DOHH2 (cell line): ENCODE results near the gene HK1.

Experiments
- H3F3A ChIP-seq: fragments of 200-600 bp; sonication (generic), shearing (Covaris generic); 2 replicates; pipeline ENCODE4 v1.6.0; 2016; ENCODE audit warnings: antibody characterized with exemption, mild to moderate bottlenecking; ENCODE audit not compliant: control insufficient read depth, insufficient read depth
- H3K27ac ChIP-seq: fragments of 200-600 bp; sonication (generic); 2 replicates; pipeline ENCODE4 v1.5.1; 2014; ENCODE audit warnings: low read depth, mild to moderate bottlenecking, low read length, moderate library complexity
- H3K27me3 ChIP-seq: fragments of 200-600 bp; sonication (generic); 2 replicates; pipeline ENCODE4 v1.6.1; 2014; ENCODE audit warnings: mild to moderate bottlenecking, low read length, mixed read lengths; ENCODE audit not compliant: control insufficient read depth
- H3K36me3 ChIP-seq: fragments of 200-600 bp; sonication (generic); 2 replicates; pipeline ENCODE4 v1.6.1; 2014; ENCODE audit warnings: mild to moderate bottlenecking, low read length, moderate library complexity, mixed read lengths; ENCODE audit not compliant: control insufficient read depth
- H3K4me1 ChIP-seq: fragments of 200-600 bp; sonication (generic); 2 replicates; pipeline ENCODE4 v1.6.1; 2014; ENCODE audit warnings: mild to moderate bottlenecking, low read length, mixed read lengths; ENCODE audit not compliant: control insufficient read depth
- H3K4me2 ChIP-seq: fragments of 200-600 bp; sonication (generic); 2 replicates; pipeline ENCODE4 v1.6.0; 2014; ENCODE audit warnings: mild to moderate bottlenecking, low read length, moderate library complexity
- H3K4me3 ChIP-seq: fragments of 200-600 bp; sonication (generic); 2 replicates; pipeline ENCODE4 v1.5.1; 2014; ENCODE audit warnings: mild to moderate bottlenecking, low read length, mixed read lengths
- H3K79me2 ChIP-seq: fragments of 200-600 bp; sonication (generic); 2 replicates; pipeline ENCODE4 v1.6.1; 2014; ENCODE audit warnings: mild to moderate bottlenecking, low read length, mixed read lengths; ENCODE audit not compliant: control insufficient read depth
- H3K9me2 ChIP-seq: fragments of 200-600 bp; sonication (generic); replicated peaks from 2 replicates; pipeline ENCODE4 v1.6.1; 2014; ENCODE audit warnings: mild to moderate bottlenecking, low read length, mixed read lengths; ENCODE audit not compliant: control insufficient read depth
- H3K9me3 ChIP-seq: fragments of 200-600 bp; sonication (generic); 2 replicates; pipeline ENCODE4 v1.6.1; 2014; ENCODE audit warnings: antibody characterized with exemption, low read length, mixed read lengths; ENCODE audit not compliant: control insufficient read depth, insufficient read depth
- H4K20me1 ChIP-seq: fragments of 200-600 bp; sonication (generic); 2 replicates; pipeline ENCODE4 v1.6.0; 2014; ENCODE audit warnings: low read depth, mild to moderate bottlenecking, antibody characterized with exemption, low read length, moderate library complexity; ENCODE audit not compliant: control insufficient read depth, insufficient read depth
- EZH2phosphoT487 ChIP-seq: fragments of 200-600 bp; sonication (generic); IDR thresholded peaks from 2 replicates; pipeline ENCODE4 v1.6.1; 2017; ENCODE audit warnings: borderline replicate concordance, mild to moderate bottlenecking, antibody characterized with exemption, low read length, moderate library complexity, mixed read lengths
- TF ChIP-seq, protein P1 (sequence below): fragments of 200-600 bp; sonication (generic); IDR thresholded peaks from one replicate; pipeline ENCODE4 v1.5.1; 2014; ENCODE audit warnings: antibody characterized with exemption, mild to moderate bottlenecking, low read depth, low read length; ENCODE audit not compliant: poor library complexity, severe bottlenecking

The HK1 gene

DNA sequence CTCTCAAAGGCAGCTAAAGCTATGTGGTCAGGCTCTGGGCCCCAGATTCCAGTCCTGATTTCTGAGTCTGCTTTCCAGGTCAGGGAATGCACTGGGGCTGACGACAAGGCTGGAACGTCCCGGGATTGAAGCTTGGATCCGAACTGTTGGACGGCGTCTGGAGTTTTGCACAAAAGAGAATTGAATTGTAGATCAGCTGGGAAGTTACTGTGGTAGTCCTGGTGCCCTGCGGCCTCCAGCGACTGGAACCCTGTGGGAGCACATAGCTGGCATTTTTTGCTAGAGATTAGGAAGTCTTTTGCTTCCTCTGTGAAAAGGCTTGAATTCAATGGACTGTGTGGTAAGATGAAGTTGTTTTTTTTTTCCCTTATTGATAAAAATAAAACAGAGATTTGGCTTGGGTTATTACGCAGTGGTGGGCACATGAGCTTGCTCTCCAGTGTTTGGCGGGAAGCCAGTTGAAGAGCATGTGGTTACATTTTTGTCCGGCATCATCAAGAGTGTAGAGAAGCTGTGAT, at the start of gene HK1:
Gene HK1 (plus strand): TSS at position 51 of the 518 bp plus-strand sequence.
- Histone ChIP-seq H3F3A (no peaks in the 10 kb centered on the region), H3K36me3 (no peaks in the 10 kb centered on the region), H3K27me3 (no peaks in the 10 kb centered on the region), H3K4me3 (peak within 1 kb of the TSS; percentile 35), H3K9me2 (no peaks in the 10 kb centered on the region), H3K27ac (peak within 1 kb of the TSS; percentile 46), H4K20me1 (no peaks in the 10 kb centered on the region), H3K79me2 (no peaks in the 10 kb centered on the region), H3K4me1 (peaks cover 31% of the 10 kb centered on the region), H3K4me2 (peak within 1 kb of the TSS; percentile 58), H3K9me3 (no peaks in the 10 kb centered on the region)
- TF ChIP-seq, protein P1, sequence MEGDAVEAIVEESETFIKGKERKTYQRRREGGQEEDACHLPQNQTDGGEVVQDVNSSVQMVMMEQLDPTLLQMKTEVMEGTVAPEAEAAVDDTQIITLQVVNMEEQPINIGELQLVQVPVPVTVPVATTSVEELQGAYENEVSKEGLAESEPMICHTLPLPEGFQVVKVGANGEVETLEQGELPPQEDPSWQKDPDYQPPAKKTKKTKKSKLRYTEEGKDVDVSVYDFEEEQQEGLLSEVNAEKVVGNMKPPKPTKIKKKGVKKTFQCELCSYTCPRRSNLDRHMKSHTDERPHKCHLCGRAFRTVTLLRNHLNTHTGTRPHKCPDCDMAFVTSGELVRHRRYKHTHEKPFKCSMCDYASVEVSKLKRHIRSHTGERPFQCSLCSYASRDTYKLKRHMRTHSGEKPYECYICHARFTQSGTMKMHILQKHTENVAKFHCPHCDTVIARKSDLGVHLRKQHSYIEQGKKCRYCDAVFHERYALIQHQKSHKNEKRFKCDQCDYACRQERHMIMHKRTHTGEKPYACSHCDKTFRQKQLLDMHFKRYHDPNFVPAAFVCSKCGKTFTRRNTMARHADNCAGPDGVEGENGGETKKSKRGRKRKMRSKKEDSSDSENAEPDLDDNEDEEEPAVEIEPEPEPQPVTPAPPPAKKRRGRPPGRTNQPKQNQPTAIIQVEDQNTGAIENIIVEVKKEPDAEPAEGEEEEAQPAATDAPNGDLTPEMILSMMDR: no peak
- TF ChIP-seq EZH2phosphoT487: no peak

DNA sequence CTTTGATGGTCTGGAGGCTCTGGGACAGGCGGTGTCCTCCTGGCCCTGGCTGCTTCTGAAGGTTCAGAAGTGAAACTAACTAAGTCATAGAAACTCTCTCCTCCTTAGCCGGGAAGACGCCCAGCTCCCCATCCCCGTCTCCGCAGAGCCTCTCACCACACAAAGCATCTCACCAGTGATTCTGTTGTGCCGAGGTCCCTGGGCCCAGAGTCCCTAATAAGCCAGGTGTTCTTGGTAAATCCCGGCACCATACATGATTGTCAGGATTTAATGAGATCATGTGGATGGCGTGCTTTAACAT, 48.7 kb upstream of the HK1 start:
- TF ChIP-seq, protein P1: no peak
- TF ChIP-seq EZH2phosphoT487: no peak
- Histone ChIP-seq H3K36me3 (no peaks in the 10 kb centered on the region), H3K27me3 (no peaks in the 10 kb centered on the region), H3K4me3 (no peak overlapping the region), H4K20me1 (no peaks in the 10 kb centered on the region), H3K4me1 (peaks cover 5% of the 10 kb centered on the region; the same call in 1 of the 2 replicates), H3K79me2 (no peaks in the 10 kb centered on the region), H3F3A (no peaks in the 10 kb centered on the region), H3K9me3 (no peaks in the 10 kb centered on the region), H3K9me2 (no peaks in the 10 kb centered on the region), H3K27ac (no peak overlapping the region), H3K4me2 (no peak overlapping the region)

DNA sequence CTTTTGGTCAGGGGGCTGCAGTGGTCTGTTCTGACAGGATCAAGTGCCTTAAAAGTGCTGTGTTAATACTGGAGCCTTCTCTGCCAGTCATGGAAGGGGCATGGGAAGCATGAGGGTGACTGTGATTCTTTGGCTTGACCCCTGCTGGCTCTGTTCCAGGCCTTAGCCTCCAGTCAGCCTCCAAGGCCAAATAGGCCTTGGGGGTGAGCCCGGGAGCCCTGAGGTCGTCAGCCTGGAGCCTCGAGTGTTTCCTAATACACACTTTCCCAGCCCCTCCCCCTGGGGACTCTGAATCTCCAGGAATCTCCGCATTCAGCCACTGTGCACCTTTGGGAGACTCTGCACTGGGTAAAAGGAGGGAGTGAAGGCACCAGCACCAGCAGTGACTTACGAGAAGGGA, 48.2 kb upstream of the HK1 start:
- no peak overlapping the region for H3K27ac ChIP-seq
- H3K4me3 ChIP-seq: no peak overlapping the region
- H3K79me2 ChIP-seq: no peaks in the 10 kb centered on the region
- no peaks in the 10 kb centered on the region for H3F3A ChIP-seq
- TF ChIP-seq EZH2phosphoT487: no peak
- TF ChIP-seq, protein P1: no peak
- H3K36me3 ChIP-seq: no peaks in the 10 kb centered on the region
- no peaks in the 10 kb centered on the region for H3K9me2 ChIP-seq
- no peaks in the 10 kb centered on the region for H3K27me3 ChIP-seq
- H3K4me1 ChIP-seq: peaks cover 5% of the 10 kb centered on the region; the same call in 1 of the 2 replicates
- H4K20me1 ChIP-seq: no peaks in the 10 kb centered on the region
- H3K9me3 ChIP-seq: no peaks in the 10 kb centered on the region
- no peak overlapping the region for H3K4me2 ChIP-seq
